Endothelial cell of umbilical vein (primary cell): ENCODE data around the gene MYO9A.

Source experiments
- CTCF ChIP-seq, 2 donors: IDR thresholded peaks; 1 replicate in 1 of 2; 2 replicates in 1 of 2; pipeline ENCODE4 v1.5.1; 2011; ENCODE audit warnings: low read length in 2 of 2, mild to moderate bottlenecking in 2 of 2, moderate library complexity in 2 of 2, control low read depth in 1 of 2, inconsistent platforms in 1 of 2, low read depth in 1 of 2; ENCODE audit not compliant: insufficient read depth in 1 of 2; ENCODE audit errors: extremely low read depth in 1 of 2
- EZH2 ChIP-seq: IDR thresholded peaks from 2 replicates; pipeline ENCODE4 v1.6.1; 2012; ENCODE audit warnings: borderline replicate concordance, low read depth, mild to moderate bottlenecking, moderate library complexity, low read length, inconsistent platforms; ENCODE audit not compliant: severe bottlenecking
- GATA2 ChIP-seq: IDR thresholded peaks from 2 replicates; pipeline ENCODE4 v1.7.0; 2011; ENCODE audit warnings: low read depth, mild to moderate bottlenecking, moderate library complexity, mixed read lengths, low read length; ENCODE audit not compliant: insufficient read length, insufficient read depth
- POLR2AphosphoS5 ChIP-seq: IDR thresholded peaks from 2 replicates; pipeline ENCODE4 v1.6.1; 2012; ENCODE audit warnings: low read depth, mild to moderate bottlenecking, control low read depth, low read length, moderate library complexity; ENCODE audit not compliant: insufficient read depth

GRCh38 chr15:71899674-71900073, 218.3 kb downstream of the MYO9A start:
- no peak for TF ChIP-seq CTCF (IDR thresholded peaks at IDR 0.05; ENCODE audit: extremely low read depth in 1 of 2, insufficient read depth in 1 of 2, low read depth in 1 of 2, low read length in 2 of 2)
- no peak for TF ChIP-seq GATA2
- TF ChIP-seq POLR2AphosphoS5: no peak
- TF ChIP-seq EZH2: no peak
